GM12878 (cell line): ENCODE data around the gene CHRNE. TPM values are rescaled to one million over a fixed set of nuclear protein-coding genes. Genes with fewer than 3 reads are reported as not detected.

Experiments
- BACH1 ChIP-seq: fragments of 450-650 bp; IDR thresholded peaks from 2 replicates; pipeline ENCODE4 v1.6.1; 2017; ENCODE audit warnings: mild to moderate bottlenecking, borderline replicate concordance
- BHLHE40 ChIP-seq, 2 experiments: fragments of 450-650 bp in 1 of 2; IDR thresholded peaks; 2 replicates each; pipeline ENCODE4 v1.6.1; 2011 to 2017; ENCODE audit warnings: low read depth in 2 of 2, borderline replicate concordance in 1 of 2, improper control_type of control experiment in 1 of 2, low read length in 1 of 2, mild to moderate bottlenecking in 1 of 2
- CEBPZ ChIP-seq: fragments of 150-350 bp; IDR thresholded peaks from 2 replicates; pipeline ENCODE4 v1.6.1; 2016; ENCODE audit warnings: low read depth, low read length
- E2F4 ChIP-seq: IDR thresholded peaks from 2 replicates; pipeline ENCODE4 v1.6.1; 2012; ENCODE audit warnings: low read depth, low read length, improper control_type of control experiment
- EGR1 ChIP-seq, 2 experiments: IDR thresholded peaks; 1 replicate in 1 of 2; 2 replicates in 1 of 2; pipeline ENCODE4 v1.6.1; 2011 to 2012; ENCODE audit warnings: low read depth in 2 of 2, low read length in 2 of 2, borderline replicate concordance in 1 of 2, mild to moderate bottlenecking in 1 of 2, moderate library complexity in 1 of 2
- IKZF2 ChIP-seq, 2 experiments: fragments of 450-650 bp; IDR thresholded peaks; 2 replicates each; pipeline ENCODE4 v1.6.1; 2017; ENCODE audit warnings: mild to moderate bottlenecking in 2 of 2, moderate library complexity in 2 of 2
- LARP7 ChIP-seq: fragments of 450-650 bp; IDR thresholded peaks from 2 replicates; pipeline ENCODE4 v1.6.1; 2017; ENCODE audit warnings: mild to moderate bottlenecking
- MYB ChIP-seq: fragments of 150-350 bp; IDR thresholded peaks from 2 replicates; pipeline ENCODE4 v1.6.1; 2014; ENCODE audit warnings: mild to moderate bottlenecking, low read depth, low read length, borderline replicate concordance
- POLR2AphosphoS2 ChIP-seq: IDR thresholded peaks from 2 replicates; pipeline ENCODE4 v1.6.1; 2011; ENCODE audit warnings: low read depth, mild to moderate bottlenecking, low read length, improper control_type of control experiment, moderate library complexity
- POLR2AphosphoS5 ChIP-seq: IDR thresholded peaks from 2 replicates; pipeline ENCODE4 v1.6.1; 2011; ENCODE audit warnings: mild to moderate bottlenecking, low read length, inconsistent platforms
- RBBP5 ChIP-seq: fragments of 200-600 bp; sonication (generic); conservative IDR thresholded peaks from 2 replicates; pipeline ENCODE4 v1.6.1; 2016
- SMARCA5 ChIP-seq: fragments of 450-650 bp; IDR thresholded peaks from 2 replicates; pipeline ENCODE4 v1.6.1; 2017; ENCODE audit warnings: mild to moderate bottlenecking
- SUZ12 ChIP-seq: fragments of 200-600 bp; sonication (generic); IDR thresholded peaks from one replicate; pipeline ENCODE4 v1.6.1; 2018; ENCODE audit warnings: antibody characterized with exemption, mild to moderate bottlenecking; ENCODE audit not compliant: unreplicated experiment
- YY1 ChIP-seq: IDR thresholded peaks from 2 replicates; pipeline ENCODE4 v1.6.1; 2011; ENCODE audit warnings: low read depth, mild to moderate bottlenecking, low read length
- ZSCAN29 ChIP-seq: fragments of 450-650 bp; IDR thresholded peaks from 2 replicates; pipeline ENCODE4 v1.6.1; 2017; ENCODE audit warnings: mild to moderate bottlenecking, moderate library complexity
- polyA plus RNA-seq, 11 experiments: library from polyadenylated mRNA; depleted of rRNA in 4 of 11; unstranded in 6 of 11; stranded (reverse) in 5 of 11; fragments of >200 nt; fragmentation: Nextera tagmentation in 4 of 11; fragmentation: Illumina TruSeq in 1 of 11; extraction: Ambion mirVana in 4 of 11; extraction: Trizol in 1 of 11; gene quantifications; 1 replicate in 1 of 11; 2 replicates in 10 of 11; pipeline versions ENCODE4 v1.2.1 to v1.2.3, GENCODE V29; 2011 to 2016; ENCODE audit warnings: inconsistent platforms in 2 of 11, missing spikeins in 2 of 11, low read depth in 1 of 11
- total RNA-seq, 4 experiments: library from RNA; depleted of rRNA in 3 of 4; stranded (reverse); fragments of >200 nt in 3 of 4; fragmentation: Illumina TruSeq in 1 of 4; extraction: Trizol in 1 of 4; gene quantifications; 2 replicates each; pipeline versions ENCODE4 v1.2.1 to v1.2.3, GENCODE V29; 2013 to 2021
- TF ChIP-seq, protein P1 (sequence below): IDR thresholded peaks from 2 replicates; pipeline ENCODE4 v1.6.1; 2011; ENCODE audit warnings: mild to moderate bottlenecking, low read depth, low read length, moderate library complexity; ENCODE audit not compliant: insufficient replicate concordance
- TF ChIP-seq, protein P2 (sequence below): fragments of 450-650 bp; formaldehyde crosslinking; IDR thresholded peaks from 2 replicates; pipeline ENCODE4 v1.5.0; 2022; ENCODE audit warnings: mild to moderate bottlenecking, missing genetic modification characterization
- TF ChIP-seq, protein P3 (sequence below): fragments of 450-650 bp; IDR thresholded peaks from 2 replicates; pipeline ENCODE4 v1.6.1; 2016; ENCODE audit warnings: mild to moderate bottlenecking

CHRNE gene
- total and polyA plus RNA-seq, 10 of the 15 experiments (the other 5 are each of a cell fraction or from before 2014, with no cell fraction given) = 0.05 to 0.11 (median 0.08) TPM; not detected in 6

- peak; percentile 72 for TF ChIP-seq BACH1
- TF ChIP-seq SMARCA5 = peak; percentile 6
- TF ChIP-seq POLR2AphosphoS2 = peak; percentile 74; the same call in 1 of the 2 replicates
- peak; percentile 77 to 78 for TF ChIP-seq IKZF2 (IDR thresholded peaks at IDR 0.05)
- TF ChIP-seq, protein P1, sequence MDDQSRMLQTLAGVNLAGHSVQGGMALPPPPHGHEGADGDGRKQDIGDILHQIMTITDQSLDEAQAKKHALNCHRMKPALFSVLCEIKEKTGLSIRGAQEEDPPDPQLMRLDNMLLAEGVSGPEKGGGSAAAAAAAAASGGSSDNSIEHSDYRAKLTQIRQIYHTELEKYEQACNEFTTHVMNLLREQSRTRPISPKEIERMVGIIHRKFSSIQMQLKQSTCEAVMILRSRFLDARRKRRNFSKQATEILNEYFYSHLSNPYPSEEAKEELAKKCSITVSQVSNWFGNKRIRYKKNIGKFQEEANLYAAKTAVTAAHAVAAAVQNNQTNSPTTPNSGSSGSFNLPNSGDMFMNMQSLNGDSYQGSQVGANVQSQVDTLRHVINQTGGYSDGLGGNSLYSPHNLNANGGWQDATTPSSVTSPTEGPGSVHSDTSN = no peak
- peak; percentile 59 for TF ChIP-seq POLR2AphosphoS5
- no peak for TF ChIP-seq SUZ12
- TF ChIP-seq MYB = no peak
- peak; percentile 22; the same call in 1 of the 2 replicates for TF ChIP-seq LARP7
- TF ChIP-seq ZSCAN29 = peak; percentile 48; the same call in 1 of the 2 replicates
- peak in 1 of 2 experiments; percentile 64; a peak in 2 of 3 replicates for TF ChIP-seq EGR1 (IDR thresholded peaks at IDR 0.05; ENCODE audit: borderline replicate concordance in 1 of 2, low read depth in 2 of 2, low read length in 2 of 2)
- peak; percentile 53 to 92; a peak in 3 of 4 replicates for TF ChIP-seq BHLHE40 (IDR thresholded peaks at IDR 0.05; ENCODE audit: borderline replicate concordance in 1 of 2, low read depth in 2 of 2, low read length in 1 of 2)
- peak; percentile 57; the same call in 1 of the 2 replicates for TF ChIP-seq E2F4
- TF ChIP-seq, protein P2, sequence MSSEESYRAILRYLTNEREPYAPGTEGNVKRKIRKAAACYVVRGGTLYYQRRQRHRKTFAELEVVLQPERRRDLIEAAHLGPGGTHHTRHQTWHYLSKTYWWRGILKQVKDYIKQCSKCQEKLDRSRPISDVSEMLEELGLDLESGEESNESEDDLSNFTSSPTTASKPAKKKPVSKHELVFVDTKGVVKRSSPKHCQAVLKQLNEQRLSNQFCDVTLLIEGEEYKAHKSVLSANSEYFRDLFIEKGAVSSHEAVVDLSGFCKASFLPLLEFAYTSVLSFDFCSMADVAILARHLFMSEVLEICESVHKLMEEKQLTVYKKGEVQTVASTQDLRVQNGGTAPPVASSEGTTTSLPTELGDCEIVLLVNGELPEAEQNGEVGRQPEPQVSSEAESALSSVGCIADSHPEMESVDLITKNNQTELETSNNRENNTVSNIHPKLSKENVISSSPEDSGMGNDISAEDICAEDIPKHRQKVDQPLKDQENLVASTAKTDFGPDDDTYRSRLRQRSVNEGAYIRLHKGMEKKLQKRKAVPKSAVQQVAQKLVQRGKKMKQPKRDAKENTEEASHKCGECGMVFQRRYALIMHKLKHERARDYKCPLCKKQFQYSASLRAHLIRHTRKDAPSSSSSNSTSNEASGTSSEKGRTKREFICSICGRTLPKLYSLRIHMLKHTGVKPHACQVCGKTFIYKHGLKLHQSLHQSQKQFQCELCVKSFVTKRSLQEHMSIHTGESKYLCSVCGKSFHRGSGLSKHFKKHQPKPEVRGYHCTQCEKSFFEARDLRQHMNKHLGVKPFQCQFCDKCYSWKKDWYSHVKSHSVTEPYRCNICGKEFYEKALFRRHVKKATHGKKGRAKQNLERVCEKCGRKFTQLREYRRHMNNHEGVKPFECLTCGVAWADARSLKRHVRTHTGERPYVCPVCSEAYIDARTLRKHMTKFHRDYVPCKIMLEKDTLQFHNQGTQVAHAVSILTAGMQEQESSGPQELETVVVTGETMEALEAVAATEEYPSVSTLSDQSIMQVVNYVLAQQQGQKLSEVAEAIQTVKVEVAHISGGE (CRISPR knock-in tag) = peak; percentile 52
- TF ChIP-seq, protein P3, sequence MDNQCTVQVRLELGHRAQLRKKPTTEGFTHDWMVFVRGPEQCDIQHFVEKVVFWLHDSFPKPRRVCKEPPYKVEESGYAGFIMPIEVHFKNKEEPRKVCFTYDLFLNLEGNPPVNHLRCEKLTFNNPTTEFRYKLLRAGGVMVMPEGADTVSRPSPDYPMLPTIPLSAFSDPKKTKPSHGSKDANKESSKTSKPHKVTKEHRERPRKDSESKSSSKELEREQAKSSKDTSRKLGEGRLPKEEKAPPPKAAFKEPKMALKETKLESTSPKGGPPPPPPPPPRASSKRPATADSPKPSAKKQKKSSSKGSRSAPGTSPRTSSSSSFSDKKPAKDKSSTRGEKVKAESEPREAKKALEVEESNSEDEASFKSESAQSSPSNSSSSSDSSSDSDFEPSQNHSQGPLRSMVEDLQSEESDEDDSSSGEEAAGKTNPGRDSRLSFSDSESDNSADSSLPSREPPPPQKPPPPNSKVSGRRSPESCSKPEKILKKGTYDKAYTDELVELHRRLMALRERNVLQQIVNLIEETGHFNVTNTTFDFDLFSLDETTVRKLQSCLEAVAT = peak; percentile 85
- TF ChIP-seq RBBP5 = no peak
- no peak for TF ChIP-seq CEBPZ
- TF ChIP-seq YY1 = 0 out of 2 replicates have a peak, but pooled peaks have one; percentile 43
Observed at GRCh38 chr17:4947411-4948165, 44.7 kb upstream of the CHRNE start (continued).
